Measurements from ENCODE around the gene MTG1.
A peak's percentile ranks its signal among the peaks of the same experiment; 100 is the strongest.
"Not testable (repeated sequence)": the region's sequence is repeated elsewhere in the genome, so short reads cannot be mapped to it uniquely, and the experiment has no call there.

The MTG1 gene

DNA sequence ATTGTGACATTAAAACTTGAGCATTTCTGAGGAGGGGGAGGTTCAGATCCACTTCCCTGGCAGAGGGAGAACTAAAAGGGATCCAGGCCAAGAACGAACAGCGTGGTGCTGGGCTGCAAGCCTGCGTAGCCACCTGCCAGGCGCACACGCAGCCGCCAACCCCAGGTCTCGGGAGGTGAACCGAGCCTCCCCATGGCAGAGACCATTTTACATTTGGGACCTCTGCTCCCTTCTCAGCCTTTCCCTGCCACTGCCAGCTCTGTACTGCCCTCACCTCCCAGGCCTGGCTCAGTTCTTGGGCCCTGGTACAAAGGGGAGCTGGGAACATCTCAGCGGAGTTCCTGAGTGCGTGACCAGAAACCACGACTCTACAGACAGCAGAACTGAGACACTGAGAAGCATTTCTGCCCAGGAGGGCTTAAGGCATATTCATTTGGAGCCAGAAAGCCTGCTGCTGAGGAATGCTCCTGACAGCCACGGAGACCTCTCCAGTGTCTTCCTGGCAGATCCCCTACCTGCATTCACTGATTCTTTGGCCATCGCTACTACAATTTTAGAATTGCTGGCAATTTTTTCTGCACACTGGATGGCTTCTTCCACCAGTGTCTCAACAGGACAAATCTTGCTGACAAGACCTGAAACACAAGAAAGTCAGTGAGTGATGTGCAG is 28.4 kb upstream of the MTG1 start:
- no peak overlapping the region for H3K4me3 ChIP-seq (replicated peaks in 1 of 2; ENCODE audit: low read depth in 2 of 2, low read length in 2 of 2)
- no peak for DNase-seq (ENCODE audit: low read depth in 2 of 2)
- TF ChIP-seq, protein P1, sequence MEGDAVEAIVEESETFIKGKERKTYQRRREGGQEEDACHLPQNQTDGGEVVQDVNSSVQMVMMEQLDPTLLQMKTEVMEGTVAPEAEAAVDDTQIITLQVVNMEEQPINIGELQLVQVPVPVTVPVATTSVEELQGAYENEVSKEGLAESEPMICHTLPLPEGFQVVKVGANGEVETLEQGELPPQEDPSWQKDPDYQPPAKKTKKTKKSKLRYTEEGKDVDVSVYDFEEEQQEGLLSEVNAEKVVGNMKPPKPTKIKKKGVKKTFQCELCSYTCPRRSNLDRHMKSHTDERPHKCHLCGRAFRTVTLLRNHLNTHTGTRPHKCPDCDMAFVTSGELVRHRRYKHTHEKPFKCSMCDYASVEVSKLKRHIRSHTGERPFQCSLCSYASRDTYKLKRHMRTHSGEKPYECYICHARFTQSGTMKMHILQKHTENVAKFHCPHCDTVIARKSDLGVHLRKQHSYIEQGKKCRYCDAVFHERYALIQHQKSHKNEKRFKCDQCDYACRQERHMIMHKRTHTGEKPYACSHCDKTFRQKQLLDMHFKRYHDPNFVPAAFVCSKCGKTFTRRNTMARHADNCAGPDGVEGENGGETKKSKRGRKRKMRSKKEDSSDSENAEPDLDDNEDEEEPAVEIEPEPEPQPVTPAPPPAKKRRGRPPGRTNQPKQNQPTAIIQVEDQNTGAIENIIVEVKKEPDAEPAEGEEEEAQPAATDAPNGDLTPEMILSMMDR (IDR thresholded peaks at IDR 0.05; ENCODE audit: low read depth, low read length) = no peak

DNA sequence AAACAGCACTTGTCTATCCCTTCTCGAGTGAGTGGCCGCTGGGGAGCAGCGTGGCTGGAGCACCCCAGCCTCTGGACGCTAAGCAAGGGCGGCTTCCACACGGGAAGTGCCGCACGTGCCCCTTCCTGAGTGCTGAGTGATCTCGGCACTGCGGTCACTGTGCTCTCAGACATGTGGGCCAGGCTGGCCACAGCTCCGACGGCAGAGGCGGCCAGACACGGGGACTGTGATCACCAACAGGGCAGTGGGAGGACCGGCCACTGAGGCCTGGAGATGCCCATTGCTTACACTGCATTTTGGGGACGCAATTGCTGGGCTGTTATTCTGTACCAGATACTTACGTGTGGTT is 27.9 kb upstream of the MTG1 start:
- no peak for DNase-seq (ENCODE audit: low read depth in 2 of 2)
- TF ChIP-seq, protein P1 (IDR thresholded peaks at IDR 0.05; ENCODE audit: low read depth, low read length) = no peak
- no peak overlapping the region for H3K4me3 ChIP-seq (replicated peaks in 1 of 2; ENCODE audit: low read depth in 2 of 2, low read length in 2 of 2)

GRCh38 chr10:133366751-133367150 is 27.2 kb upstream of the MTG1 start:
- TF ChIP-seq, protein P1 (IDR thresholded peaks at IDR 0.05; ENCODE audit: low read depth, low read length) = no peak
- H3K4me3 ChIP-seq (replicated peaks in 1 of 2; ENCODE audit: low read depth in 2 of 2, low read length in 2 of 2) = no peak overlapping the region
- no peak for DNase-seq (ENCODE audit: low read depth in 2 of 2)

DNA sequence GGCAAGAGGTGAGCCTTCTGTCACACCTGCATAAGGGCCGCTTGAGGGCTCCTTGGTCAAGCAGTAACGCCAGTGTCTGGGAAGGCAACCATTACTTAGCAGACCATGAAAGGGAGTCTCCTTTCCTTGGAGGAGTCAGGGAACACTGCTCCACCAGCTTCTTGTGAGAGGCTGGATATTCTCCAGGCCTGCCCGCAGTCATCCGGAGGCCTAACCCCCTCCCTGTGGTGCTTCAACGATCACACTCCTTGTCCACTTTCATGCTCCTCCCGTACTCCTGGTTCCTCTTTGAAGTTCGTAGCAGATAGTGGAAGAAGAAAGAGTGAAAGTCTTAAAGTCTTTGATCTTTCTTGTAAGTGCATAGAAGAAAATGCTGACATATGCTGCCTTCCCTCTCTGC is 26.5 kb upstream of the MTG1 start:
- not testable (repeated sequence) for DNase-seq (ENCODE audit: low read depth in 2 of 2); H3K4me3 ChIP-seq (replicated peaks in 1 of 2; ENCODE audit: low read depth in 2 of 2, low read length in 2 of 2)

DNA sequence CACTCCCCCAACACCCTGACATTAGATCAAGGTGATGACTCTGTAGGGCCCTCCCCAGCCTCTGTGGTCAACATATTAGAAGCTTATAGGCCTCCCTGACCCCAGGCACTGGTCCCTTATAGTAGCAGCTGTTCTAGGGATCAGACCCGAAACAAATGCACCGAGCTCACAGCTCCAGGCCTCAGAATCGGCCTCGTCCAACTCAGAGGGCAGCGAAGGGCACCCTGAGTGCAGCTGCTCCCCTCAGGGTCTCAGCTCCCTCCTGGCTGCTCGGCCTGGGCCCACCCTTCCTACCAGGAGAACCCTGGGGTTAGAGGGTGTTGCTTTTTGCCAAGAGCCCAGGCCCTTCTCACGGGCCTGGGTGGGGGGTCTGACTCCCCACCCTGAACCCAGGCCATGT is 25.8 kb upstream of the MTG1 start:
- DNase-seq (ENCODE audit: low read depth in 2 of 2) = no peak
- TF ChIP-seq, protein P1 (IDR thresholded peaks at IDR 0.05; ENCODE audit: low read depth, low read length) = no peak
- H3K4me3 ChIP-seq (replicated peaks in 1 of 2; ENCODE audit: low read depth in 2 of 2, low read length in 2 of 2) = no peak overlapping the region

- no peak overlapping the region for H3K4me3 ChIP-seq (replicated peaks in 1 of 2; ENCODE audit: low read depth in 2 of 2, low read length in 2 of 2)
- TF ChIP-seq, protein P1 (IDR thresholded peaks at IDR 0.05; ENCODE audit: low read depth, low read length) = no peak
- DNase-seq (ENCODE audit: low read depth in 2 of 2) = no peak
These were observed 23.7 kb upstream of the MTG1 start for GRCh38 chr10:133370030-133370786.

- DNase-seq (ENCODE audit: low read depth in 2 of 2) = no peak
- TF ChIP-seq, protein P1 (IDR thresholded peaks at IDR 0.05; ENCODE audit: low read depth, low read length) = no peak
- peak overlapping the region; percentile 69 to 92 for H3K4me3 ChIP-seq (replicated peaks in 1 of 2; ENCODE audit: low read depth in 2 of 2, low read length in 2 of 2)
These were observed 21.4 kb upstream of the MTG1 start for GRCh38 chr10:133372507-133372906.

Data from cardiac fibroblast (primary cell).